SH-SY5Y (cell line): ENCODE results near the gene SKAP1.

Experiments used
- GATA2 ChIP-seq: IDR thresholded peaks from 2 replicates; pipeline ENCODE4 v1.6.1; 2011; ENCODE audit warnings: mild to moderate bottlenecking, low read depth, low read length
- GATA3 ChIP-seq: IDR thresholded peaks from 2 replicates; pipeline ENCODE4 v1.6.1; 2011; ENCODE audit warnings: low read depth, mild to moderate bottlenecking, low read length, moderate library complexity

The SKAP1 gene

GRCh38 chr17:48301002-48301401, 129.0 kb downstream of the SKAP1 start:
- no peak for TF ChIP-seq GATA3
- no peak for TF ChIP-seq GATA2

GRCh38 chr17:48299760-48300159, 130.3 kb downstream of the SKAP1 start:
- TF ChIP-seq GATA3, result no peak
- no peak for TF ChIP-seq GATA2

GRCh38 chr17:48297825-48298224, 132.2 kb downstream of the SKAP1 start:
- TF ChIP-seq GATA3 (no peak), GATA2 (no peak)

GRCh38 chr17:48296453-48296852, 133.6 kb downstream of the SKAP1 start:
- TF ChIP-seq GATA3, result no peak

GRCh38 chr17:48295362-48296288, 134.4 kb downstream of the SKAP1 start:
- no peak for TF ChIP-seq GATA2
- no peak for TF ChIP-seq GATA3

- no peak for TF ChIP-seq GATA2
These were observed 135.1 kb downstream of the SKAP1 start for GRCh38 chr17:48294806-48295361.

GRCh38 chr17:48294020-48294805, 135.8 kb downstream of the SKAP1 start:
- TF ChIP-seq GATA2 (no peak), GATA3 (no peak)

GRCh38 chr17:48293319-48294019, 136.5 kb downstream of the SKAP1 start:
- no peak for TF ChIP-seq GATA3
- no peak for TF ChIP-seq GATA2

- TF ChIP-seq GATA3, result no peak
- no peak for TF ChIP-seq GATA2
These were observed 139.6 kb downstream of the SKAP1 start for GRCh38 chr17:48290378-48290777.

- no peak for TF ChIP-seq GATA3
- TF ChIP-seq GATA2, result no peak
These were observed 144.4 kb downstream of the SKAP1 start for GRCh38 chr17:48285614-48286013.

GRCh38 chr17:48283907-48284306, 146.1 kb downstream of the SKAP1 start:
- TF ChIP-seq GATA3, result no peak
- TF ChIP-seq GATA2, result no peak

GRCh38 chr17:48283411-48283810, 146.6 kb downstream of the SKAP1 start:
- TF ChIP-seq GATA3, result no peak
- no peak for TF ChIP-seq GATA2

GRCh38 chr17:48282303-48282702, 147.7 kb downstream of the SKAP1 start:
- TF ChIP-seq GATA3 (no peak), GATA2 (no peak)
